ENCODE measurements around the gene IL32.

The IL32 gene

DNA sequence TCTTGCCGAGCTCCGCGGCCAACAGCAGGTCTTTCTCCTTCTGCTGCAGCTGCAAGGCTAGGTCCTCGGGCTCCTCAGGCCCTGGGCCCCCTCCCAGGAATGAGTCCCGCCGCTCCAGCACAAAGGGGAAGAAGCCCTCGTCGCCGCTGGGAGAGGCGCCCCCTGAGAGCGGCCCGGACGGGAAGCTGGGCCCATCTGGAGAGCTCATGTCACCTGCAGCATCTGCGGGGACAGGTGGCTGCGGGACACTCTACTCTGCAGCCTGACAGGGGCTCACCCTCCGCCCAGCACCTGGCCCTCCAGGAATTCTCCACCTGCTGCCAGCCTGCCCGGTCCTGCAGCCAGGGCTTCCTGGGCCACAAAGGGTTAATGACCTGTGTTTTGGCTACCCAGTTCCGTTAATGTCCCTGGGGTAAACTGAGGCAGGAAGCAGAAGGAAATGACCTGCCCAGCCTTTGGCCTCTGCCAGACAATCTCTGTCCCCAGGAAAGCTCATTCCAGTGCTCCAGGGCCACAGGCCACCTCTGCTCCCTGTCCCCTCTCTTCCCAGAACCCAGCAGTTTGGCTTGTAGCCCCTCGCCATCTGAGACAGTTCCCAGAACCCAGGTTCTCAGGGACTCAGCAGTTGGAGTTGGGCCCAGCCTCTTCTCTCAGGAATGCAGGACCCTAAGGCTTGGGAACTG is 30.0 kb upstream of the IL32 start:
- H3K4me3 ChIP-seq (ENCODE audit: low read depth, low read length): no peak overlapping the region
- in situ Hi-C loops (cut with HindIII; ENCODE audit: low sequenced_read_pairs): no loop called here
- TF ChIP-seq, protein P1, sequence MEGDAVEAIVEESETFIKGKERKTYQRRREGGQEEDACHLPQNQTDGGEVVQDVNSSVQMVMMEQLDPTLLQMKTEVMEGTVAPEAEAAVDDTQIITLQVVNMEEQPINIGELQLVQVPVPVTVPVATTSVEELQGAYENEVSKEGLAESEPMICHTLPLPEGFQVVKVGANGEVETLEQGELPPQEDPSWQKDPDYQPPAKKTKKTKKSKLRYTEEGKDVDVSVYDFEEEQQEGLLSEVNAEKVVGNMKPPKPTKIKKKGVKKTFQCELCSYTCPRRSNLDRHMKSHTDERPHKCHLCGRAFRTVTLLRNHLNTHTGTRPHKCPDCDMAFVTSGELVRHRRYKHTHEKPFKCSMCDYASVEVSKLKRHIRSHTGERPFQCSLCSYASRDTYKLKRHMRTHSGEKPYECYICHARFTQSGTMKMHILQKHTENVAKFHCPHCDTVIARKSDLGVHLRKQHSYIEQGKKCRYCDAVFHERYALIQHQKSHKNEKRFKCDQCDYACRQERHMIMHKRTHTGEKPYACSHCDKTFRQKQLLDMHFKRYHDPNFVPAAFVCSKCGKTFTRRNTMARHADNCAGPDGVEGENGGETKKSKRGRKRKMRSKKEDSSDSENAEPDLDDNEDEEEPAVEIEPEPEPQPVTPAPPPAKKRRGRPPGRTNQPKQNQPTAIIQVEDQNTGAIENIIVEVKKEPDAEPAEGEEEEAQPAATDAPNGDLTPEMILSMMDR (IDR thresholded peaks at IDR 0.05; ENCODE audit: low read depth, low read length, missing control alignments): no peak
- no peak for DNase-seq (ENCODE audit: low read depth)

DNA sequence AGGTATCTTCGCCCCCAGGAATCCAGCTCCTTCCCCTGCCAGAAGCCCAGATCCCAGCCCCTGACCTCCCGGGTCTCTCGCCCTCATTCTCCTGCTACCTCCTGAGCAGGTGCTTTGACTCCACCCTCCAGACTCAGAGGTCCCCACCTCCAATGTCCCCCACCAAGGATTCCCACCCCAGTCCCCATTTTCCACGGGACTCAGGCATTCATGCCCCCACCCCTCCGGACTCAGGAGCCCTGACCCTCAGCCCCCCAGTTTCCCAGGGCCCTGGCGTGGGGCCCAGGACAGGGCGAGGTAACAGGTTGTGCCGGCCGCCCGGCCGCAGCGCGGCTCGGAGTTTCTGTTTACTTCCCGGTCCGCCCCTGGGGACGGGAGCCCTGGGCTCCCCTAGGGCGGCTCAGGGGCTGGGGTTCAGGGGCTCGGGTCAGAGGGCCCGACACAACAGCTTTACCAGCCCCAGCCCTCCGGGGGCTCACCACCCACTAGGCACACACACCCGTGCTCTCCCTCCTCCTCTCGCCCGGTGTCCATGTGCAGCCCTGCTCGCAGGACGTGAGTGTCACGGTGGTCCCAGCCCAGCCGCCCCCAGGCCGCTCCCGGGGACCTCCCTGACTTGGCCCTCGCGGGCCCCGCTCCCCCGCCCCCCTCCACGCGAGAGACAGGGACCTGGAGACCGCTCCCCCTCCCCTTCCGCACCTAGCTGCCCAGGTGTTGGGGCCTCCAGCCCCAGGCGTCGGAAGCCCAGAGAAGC is 29.3 kb upstream of the IL32 start:
- DNase-seq (ENCODE audit: low read depth): no peak
- TF ChIP-seq, protein P1 (IDR thresholded peaks at IDR 0.05; ENCODE audit: low read depth, low read length, missing control alignments): no peak
- in situ Hi-C loops (cut with HindIII; ENCODE audit: low sequenced_read_pairs): no loop called here
- no peak overlapping the region for H3K4me3 ChIP-seq (ENCODE audit: low read depth, low read length)

DNA sequence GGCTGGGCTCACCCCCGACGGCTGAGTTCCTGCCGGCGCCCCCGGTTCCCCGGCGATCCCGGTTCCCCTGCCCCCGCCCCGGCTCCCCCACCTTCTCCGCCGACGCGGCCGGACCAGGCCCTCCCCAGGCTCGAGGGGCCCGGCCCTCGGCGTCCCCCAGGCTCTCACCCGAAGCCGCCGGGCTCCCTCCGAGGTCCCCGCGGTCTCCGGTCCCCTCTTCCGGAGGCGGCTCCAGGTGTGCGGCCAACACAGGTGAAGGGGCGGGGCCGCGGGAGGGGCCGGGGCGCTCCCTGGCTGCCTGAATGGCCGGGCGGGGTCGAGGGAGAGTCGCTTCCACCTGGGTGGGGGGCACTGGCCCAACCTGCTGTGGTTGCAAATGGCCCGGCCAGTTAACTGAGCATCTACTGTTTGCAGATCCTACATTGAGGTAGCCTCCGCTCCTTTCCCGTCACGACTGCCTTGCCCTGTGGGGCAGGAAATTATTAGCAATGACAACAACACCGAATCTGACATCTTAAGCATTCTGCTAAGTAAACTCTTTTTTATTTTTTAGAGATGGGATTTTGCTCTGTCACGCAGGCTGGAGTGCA is 28.6 kb upstream of the IL32 start, which contains the start of gene BICDL2:
TSS of gene BICDL2 (minus strand) at position 219 of the 590 bp plus-strand sequence. CDS start 1,448 bp downstream, outside the sequence.
- no peak within 1 kb of the TSS for H3K4me3 ChIP-seq (ENCODE audit: low read depth, low read length)
- TF ChIP-seq, protein P1 (IDR thresholded peaks at IDR 0.05; ENCODE audit: low read depth, low read length, missing control alignments): no peak
- DNase-seq (ENCODE audit: low read depth): no peak
- in situ Hi-C loops (cut with HindIII; ENCODE audit: low sequenced_read_pairs): no loop called here

DNA sequence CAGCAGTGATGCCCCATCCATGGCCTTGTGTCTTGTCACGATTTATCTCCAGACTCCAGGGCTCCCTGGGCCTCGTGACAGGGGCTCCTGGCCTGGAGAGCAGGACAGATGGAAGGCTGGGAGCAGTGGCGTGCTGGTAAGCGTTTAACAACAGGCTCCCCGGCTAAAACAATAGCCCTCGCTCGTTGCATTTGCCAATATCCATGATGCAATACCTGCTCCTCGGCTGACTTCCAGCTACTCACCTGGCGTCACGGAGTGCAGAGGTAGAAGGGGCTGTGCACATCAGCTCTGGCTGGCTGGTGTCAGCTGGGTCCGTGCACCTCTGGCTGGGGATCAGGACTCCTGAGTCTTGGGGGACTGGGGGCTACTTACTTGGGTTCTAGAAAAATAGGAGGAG is 27.2 kb upstream of the IL32 start:
- TF ChIP-seq, protein P1 (IDR thresholded peaks at IDR 0.05; ENCODE audit: low read depth, low read length, missing control alignments): no peak
- H3K4me3 ChIP-seq (ENCODE audit: low read depth, low read length): no peak overlapping the region
- in situ Hi-C loops (cut with HindIII; ENCODE audit: low sequenced_read_pairs): no loop called here
- DNase-seq (ENCODE audit: low read depth): no peak

DNA sequence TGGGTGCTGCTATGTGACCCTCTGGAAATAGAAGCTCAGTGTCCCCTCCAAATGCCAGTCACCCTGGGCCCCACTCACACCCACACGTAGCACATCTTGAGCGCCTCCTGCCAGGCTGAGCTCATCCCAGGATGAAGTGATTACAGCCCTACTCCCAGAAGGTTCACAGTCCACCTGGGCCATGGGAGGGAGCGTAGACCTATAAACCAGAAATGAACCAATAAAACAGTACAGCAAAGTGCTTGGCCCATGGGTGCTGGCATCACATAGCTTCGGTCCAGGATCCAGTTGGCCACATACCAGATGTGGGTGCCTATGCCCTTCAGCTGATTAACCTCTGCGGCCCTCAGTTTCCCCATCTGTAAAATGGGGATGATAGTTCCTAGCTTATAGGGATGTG is 26.5 kb upstream of the IL32 start:
- H3K4me3 ChIP-seq (ENCODE audit: low read depth, low read length): no peak overlapping the region
- no peak for DNase-seq (ENCODE audit: low read depth)
- TF ChIP-seq, protein P1 (IDR thresholded peaks at IDR 0.05; ENCODE audit: low read depth, low read length, missing control alignments): no peak
- in situ Hi-C loops (cut with HindIII; ENCODE audit: low sequenced_read_pairs): no loop called here

DNA sequence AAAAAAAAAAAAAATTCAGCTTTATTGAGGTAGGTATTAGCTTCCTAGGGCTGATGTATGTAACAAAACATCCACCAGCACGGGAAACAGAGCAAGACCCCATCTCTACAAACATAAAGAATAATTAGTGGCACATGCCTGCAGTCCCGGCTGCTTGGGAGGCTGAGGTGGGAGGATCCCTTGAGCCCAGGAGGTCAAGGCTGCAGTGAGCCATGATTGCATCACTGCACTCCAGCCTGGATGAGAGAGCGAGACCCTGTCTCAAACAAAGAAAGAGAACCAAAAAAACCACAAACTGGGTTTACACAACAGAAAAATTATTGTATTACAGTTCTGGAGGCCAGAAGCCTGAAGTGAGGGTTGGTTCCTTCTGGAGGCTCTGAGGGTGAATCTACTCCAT is 23.1 kb upstream of the IL32 start:
- no peak overlapping the region for H3K4me3 ChIP-seq (ENCODE audit: low read depth, low read length)
- TF ChIP-seq, protein P1 (IDR thresholded peaks at IDR 0.05; ENCODE audit: low read depth, low read length, missing control alignments): no peak
- in situ Hi-C loops (cut with HindIII; ENCODE audit: low sequenced_read_pairs): no loop called here
- DNase-seq (ENCODE audit: low read depth): no peak

All from astrocyte of the cerebellum (primary cell).